OCI-LY1 (cell line): ENCODE measurements around the gene SLC38A8.

Experiments
- H2AFZ ChIP-seq: fragments of 200-600 bp; sonication (generic), shearing (Covaris generic); 2 replicates; pipeline ENCODE4 v1.6.0; 2014; ENCODE audit warnings: antibody characterized with exemption, mild to moderate bottlenecking, low read length
- H3F3A ChIP-seq: fragments of 200-600 bp; sonication (generic), shearing (Covaris generic); 2 replicates; pipeline ENCODE4 v1.6.0; 2014; ENCODE audit warnings: mild to moderate bottlenecking, antibody characterized with exemption, low read length, moderate library complexity; ENCODE audit not compliant: insufficient read depth
- H3K27ac ChIP-seq: fragments of 200-600 bp; sonication (generic); 2 replicates; pipeline ENCODE4 v1.5.1; 2014; ENCODE audit warnings: low read length, mixed run types, mild to moderate bottlenecking, low read depth; ENCODE audit not compliant: poor library complexity, severe bottlenecking
- H3K27me3 ChIP-seq: fragments of 200-600 bp; sonication (generic); 2 replicates; pipeline ENCODE4 v1.6.0; 2014; ENCODE audit warnings: antibody characterized with exemption, mild to moderate bottlenecking, low read length, moderate library complexity; ENCODE audit not compliant: insufficient read depth
- H3K36me3 ChIP-seq: fragments of 200-600 bp; sonication (generic); 2 replicates; pipeline ENCODE4 v1.6.1; 2014; ENCODE audit warnings: mild to moderate bottlenecking, antibody characterized with exemption, low read length, moderate library complexity, mixed read lengths; ENCODE audit not compliant: insufficient read depth
- H3K4me1 ChIP-seq: fragments of 200-600 bp; sonication (generic); 2 replicates; pipeline ENCODE4 v1.5.1; 2014; ENCODE audit warnings: mild to moderate bottlenecking, low read length, moderate library complexity; ENCODE audit not compliant: insufficient read depth, severe bottlenecking
- H3K4me2 ChIP-seq: fragments of 200-600 bp; sonication (generic), shearing (Covaris generic); 2 replicates; pipeline ENCODE4 v1.6.1; 2014; ENCODE audit warnings: low read length
- H3K4me3 ChIP-seq: fragments of 200-600 bp; sonication (generic); 2 replicates; pipeline ENCODE4 v1.5.1; 2014; ENCODE audit warnings: low read length, low read depth, mild to moderate bottlenecking, mixed read lengths; ENCODE audit not compliant: poor library complexity, severe bottlenecking
- H3K79me2 ChIP-seq: fragments of 200-600 bp; shearing (Covaris generic); 2 replicates; pipeline ENCODE4 v1.6.1; 2016; ENCODE audit warnings: mixed run types, low read length, mixed read lengths; ENCODE audit not compliant: insufficient read depth
- H3K9ac ChIP-seq: fragments of 200-600 bp; sonication (generic), shearing (Covaris generic); 2 replicates; pipeline ENCODE4 v1.6.1; 2014; ENCODE audit warnings: mild to moderate bottlenecking, low read length, mixed read lengths
- H3K9me2 ChIP-seq: fragments of 200-600 bp; sonication (generic), shearing (Covaris generic); 2 replicates; pipeline ENCODE4 v1.6.1; 2014; ENCODE audit warnings: low read depth, mild to moderate bottlenecking, low read length, mixed read lengths
- H3K9me3 ChIP-seq: fragments of 200-600 bp; shearing (Covaris generic); 2 replicates; pipeline ENCODE4 v1.6.1; 2014; ENCODE audit warnings: low read length, mixed read lengths
- H4K20me1 ChIP-seq: fragments of 200-600 bp; sonication (generic), shearing (Covaris generic); 2 replicates; pipeline ENCODE4 v1.6.0; 2016; ENCODE audit warnings: mild to moderate bottlenecking, low read length; ENCODE audit not compliant: insufficient read depth
- CTCF ChIP-seq: fragments of 200-600 bp; sonication (generic), shearing (Covaris generic); IDR thresholded peaks from 2 replicates; pipeline ENCODE4 v1.5.1; 2017; ENCODE audit warnings: mild to moderate bottlenecking, antibody characterized with exemption, low read length, moderate library complexity, mixed read lengths
- EZH2 ChIP-seq: fragments of 200-600 bp; sonication (generic), shearing (Covaris generic); IDR thresholded peaks from 2 replicates; pipeline ENCODE4 v1.8.0; 2017; ENCODE audit warnings: borderline replicate concordance, mixed run types, mild to moderate bottlenecking, antibody characterized with exemption, low read length, moderate library complexity, mixed read lengths

SLC38A8 gene

GRCh38 chr16:84001726-84002125 lies 40.9 kb downstream of the SLC38A8 start:
- Histone ChIP-seq H3K36me3 (no peaks in the 10 kb centered on the region), H3K27ac (no peak overlapping the region), H3K79me2 (no peaks in the 10 kb centered on the region), H4K20me1 (no peaks in the 10 kb centered on the region), H3K9ac (no peak overlapping the region), H2AFZ (no peak overlapping the region), H3K4me3 (no peak overlapping the region), H3K9me3 (no peaks in the 10 kb centered on the region), H3K4me2 (no peak overlapping the region), H3K4me1 (no peaks in the 10 kb centered on the region), H3K9me2 (no peaks in the 10 kb centered on the region), H3K27me3 (no peaks in the 10 kb centered on the region; the same call in 1 of the 2 replicates), H3F3A (no peaks in the 10 kb centered on the region)
- TF ChIP-seq EZH2 (no peak), CTCF (no peak)

- no peaks in the 10 kb centered on the region for H3K9me2 ChIP-seq
- no peak for TF ChIP-seq CTCF
- TF ChIP-seq EZH2 = no peak
- H3K9ac ChIP-seq = no peak overlapping the region
- no peaks in the 10 kb centered on the region for H3K4me1 ChIP-seq
- H3F3A ChIP-seq = no peaks in the 10 kb centered on the region
- no peaks in the 10 kb centered on the region for H3K36me3 ChIP-seq
- H3K4me2 ChIP-seq = no peak overlapping the region
- no peaks in the 10 kb centered on the region for H3K9me3 ChIP-seq
- H3K4me3 ChIP-seq = no peak overlapping the region
- no peak overlapping the region for H2AFZ ChIP-seq
- no peak overlapping the region for H3K27ac ChIP-seq
- H3K27me3 ChIP-seq = no peaks in the 10 kb centered on the region; the same call in 1 of the 2 replicates
- no peaks in the 10 kb centered on the region for H4K20me1 ChIP-seq
- H3K79me2 ChIP-seq = no peaks in the 10 kb centered on the region
Measured at GRCh38 chr16:84000989-84001642, 41.5 kb downstream of the SLC38A8 start.

DNA sequence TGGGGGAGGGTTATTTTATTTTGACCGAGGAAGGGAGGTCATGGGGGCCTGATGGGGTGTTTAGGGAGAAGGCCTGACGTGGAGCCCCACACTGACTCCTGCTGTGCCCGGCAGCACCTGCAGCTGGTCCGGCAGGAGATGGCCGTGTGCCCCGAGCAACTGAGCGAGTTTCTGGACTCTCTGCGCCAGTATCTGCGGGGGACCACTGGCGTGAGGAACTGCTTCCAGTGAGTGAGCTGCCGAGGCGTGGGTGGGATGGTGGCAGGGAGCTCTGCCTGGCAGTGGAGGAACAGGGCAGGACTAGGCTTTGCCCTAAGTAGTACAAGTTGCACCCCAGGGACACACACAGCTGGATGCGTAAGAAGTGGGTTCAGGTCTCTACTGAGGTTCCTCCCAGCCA lies 44.5 kb downstream of the SLC38A8 start:
- Histone ChIP-seq H3K27ac (no peak overlapping the region), H3K4me2 (no peak overlapping the region), H3K79me2 (no peaks in the 10 kb centered on the region), H3K36me3 (no peaks in the 10 kb centered on the region), H4K20me1 (no peaks in the 10 kb centered on the region), H2AFZ (no peak overlapping the region), H3K9me2 (no peaks in the 10 kb centered on the region), H3K27me3 (no peaks in the 10 kb centered on the region; the same call in 1 of the 2 replicates), H3K9me3 (no peaks in the 10 kb centered on the region), H3K4me1 (no peaks in the 10 kb centered on the region), H3K4me3 (no peak overlapping the region), H3F3A (no peaks in the 10 kb centered on the region), H3K9ac (no peak overlapping the region)
- TF ChIP-seq EZH2 (no peak), CTCF (no peak)
